GM18909 (cell line): ENCODE data around the gene SLC25A25.
"Not testable (repeated sequence)": the region's sequence is repeated elsewhere in the genome, so short reads cannot be mapped to it uniquely, and the experiment has no call there.

Source experiments
- ATAC-seq: cut with Tn5 transposase; IDR thresholded peaks from one replicate; pipeline ENCODE4 v1.9.1; 2021; ENCODE audit warnings: mild to moderate bottlenecking; ENCODE audit not compliant: unreplicated experiment, poor library complexity

Gene SLC25A25

GRCh38 chr9:128067645-128068385 is at the start of gene SLC25A25:
TSS of gene SLC25A25 (plus strand) at chr9:128068232. CDS start at chr9:128068320, 88 bp downstream.
- peak; percentile 73 for ATAC-seq

DNA sequence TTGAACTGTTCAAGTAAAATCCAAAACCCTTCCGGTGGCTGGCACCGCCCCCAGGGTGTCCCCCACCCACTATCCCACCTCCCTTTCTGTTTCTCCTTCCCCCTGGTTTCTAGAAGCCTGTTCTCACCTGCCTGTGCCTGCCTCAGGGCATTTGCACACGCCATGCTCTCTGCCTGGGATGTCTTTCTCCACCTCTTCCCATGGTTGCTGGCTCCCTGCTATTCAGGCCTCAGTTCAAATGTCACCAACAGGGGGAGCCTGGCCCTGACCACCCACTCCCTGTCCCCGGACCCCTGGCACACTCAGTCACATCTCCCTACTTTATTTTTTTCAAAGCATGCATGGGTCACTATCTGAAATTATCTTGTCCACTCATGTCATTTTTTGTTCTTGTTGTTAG is 47.3 kb upstream of the SLC25A25 start:
- ATAC-seq = no peak

DNA sequence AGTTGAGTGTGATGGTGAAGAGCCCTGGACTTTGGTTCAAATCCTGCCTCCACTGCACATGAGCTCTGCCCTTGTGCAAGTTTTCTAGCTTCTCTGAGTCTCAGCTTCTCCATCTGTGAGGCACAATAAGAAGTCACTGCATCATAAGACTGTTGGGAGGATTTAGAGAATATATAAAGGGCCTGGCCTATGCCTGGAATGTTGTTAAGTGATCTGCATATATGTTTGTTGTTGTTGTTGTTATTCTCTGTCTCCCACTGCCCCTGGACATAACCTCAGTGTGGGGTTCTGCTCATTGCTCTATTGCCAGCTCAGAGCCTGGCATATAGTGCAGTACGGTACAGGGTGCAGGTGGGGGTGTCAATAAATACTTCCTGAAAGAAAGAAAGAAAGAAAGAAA is 46.9 kb upstream of the SLC25A25 start:
- no peak for ATAC-seq

GRCh38 chr9:128022886-128023285 is 45.1 kb upstream of the SLC25A25 start:
- no peak for ATAC-seq

DNA sequence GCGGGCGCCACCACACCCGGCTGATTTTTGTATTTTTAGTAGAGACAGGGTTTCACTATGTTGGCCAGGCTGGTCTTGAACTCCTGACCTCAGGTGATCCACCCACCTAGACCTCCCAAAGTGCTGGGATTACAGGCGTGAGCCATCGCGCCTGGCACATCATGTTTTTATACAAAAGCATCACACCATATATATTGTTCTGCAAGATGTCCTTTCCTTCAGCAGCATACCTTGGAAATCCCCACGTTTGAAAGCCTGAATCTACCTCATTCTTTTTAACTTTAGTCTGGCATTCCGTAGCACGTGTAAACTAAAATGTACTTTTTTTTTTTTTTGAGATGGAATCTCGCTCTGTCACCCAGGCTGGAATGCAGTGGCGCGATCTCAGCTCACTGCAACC is 44.4 kb upstream of the SLC25A25 start:
- ATAC-seq = not testable (repeated sequence)

DNA sequence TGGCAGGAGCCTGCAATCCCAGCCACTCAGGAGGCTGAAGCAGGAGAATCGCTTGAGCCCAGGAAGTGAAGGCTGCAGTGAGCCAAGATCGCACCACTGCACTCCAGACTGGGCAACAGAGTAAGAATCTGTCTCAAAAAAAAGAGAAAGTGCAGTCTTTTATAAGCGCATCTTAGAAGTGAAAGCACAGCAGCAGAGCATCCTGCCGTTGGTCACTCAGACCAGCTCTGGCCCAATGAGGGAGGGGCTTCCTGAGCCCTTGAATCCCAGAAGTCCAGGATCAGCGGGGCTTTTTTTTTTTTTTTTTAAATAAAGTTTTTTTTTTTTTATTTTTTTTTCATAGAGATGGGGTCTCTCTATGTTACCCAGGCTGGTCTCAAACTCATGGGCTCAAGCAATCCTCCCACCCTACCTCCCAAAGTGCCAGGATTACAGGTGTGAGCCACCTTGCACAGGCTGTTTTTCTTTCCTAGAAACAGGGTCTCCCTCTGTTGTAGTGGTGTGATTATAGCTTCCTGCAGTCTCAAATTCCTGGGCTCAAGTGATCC is 43.2 kb upstream of the SLC25A25 start:
- no peak for ATAC-seq

DNA sequence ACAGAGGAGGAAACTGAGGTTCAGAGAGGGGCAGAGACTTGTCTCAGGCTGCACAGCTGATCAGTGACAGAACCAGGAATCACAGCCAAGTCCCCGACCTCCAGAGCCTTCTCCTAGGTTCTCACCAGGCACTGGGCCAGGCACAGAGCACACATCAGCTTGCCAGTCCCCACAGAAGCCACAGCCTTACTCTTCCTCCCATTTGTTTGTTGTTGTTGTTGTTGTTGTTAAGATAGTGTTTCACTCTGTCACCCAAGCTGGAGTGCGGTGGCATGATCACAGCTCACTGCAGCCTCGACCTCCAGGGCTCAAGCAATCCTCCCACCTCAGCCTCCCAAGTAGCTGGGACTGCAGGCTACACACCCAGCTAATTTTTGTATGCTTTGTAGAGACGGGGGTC is 42.3 kb upstream of the SLC25A25 start:
- no peak for ATAC-seq

GRCh38 chr9:128026255-128026772 is 41.7 kb upstream of the SLC25A25 start:
- ATAC-seq = no peak

DNA sequence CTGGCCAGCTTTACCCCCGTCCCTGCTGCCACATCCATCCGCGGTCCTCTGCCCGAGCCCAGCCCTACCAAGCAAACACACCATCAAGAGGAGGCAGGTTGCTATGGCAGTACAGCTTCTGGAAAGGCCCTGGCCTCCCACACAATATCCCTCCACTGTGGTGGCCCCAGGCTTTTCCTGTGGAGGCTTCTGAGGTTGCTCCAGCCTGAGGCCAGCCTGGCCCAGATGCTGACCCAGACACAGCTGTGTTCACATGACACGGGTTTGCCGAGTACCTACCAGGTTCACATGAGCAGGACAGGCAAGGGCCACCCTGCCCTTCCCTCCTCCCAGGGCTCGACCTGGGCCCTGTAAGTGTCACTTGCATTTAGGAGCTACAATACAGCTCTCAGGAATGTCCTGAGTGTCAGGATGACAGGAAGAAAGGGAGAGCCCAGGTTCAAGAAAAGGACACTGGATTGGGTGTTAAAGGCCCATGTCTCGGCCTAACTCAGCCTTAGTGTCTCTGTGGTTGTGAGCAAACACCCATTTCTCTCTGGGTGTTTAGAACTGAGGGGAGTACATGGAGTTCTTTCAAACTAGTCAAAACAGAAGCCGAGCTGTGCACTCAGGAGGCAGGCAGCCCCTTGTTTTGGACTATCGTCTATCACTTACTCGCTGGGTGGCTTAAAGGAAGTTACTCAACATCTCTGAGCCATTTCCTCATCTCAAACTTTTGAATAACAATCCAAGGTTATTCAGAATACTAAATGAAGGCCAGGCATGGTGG is 41.1 kb upstream of the SLC25A25 start:
- no peak for ATAC-seq

DNA sequence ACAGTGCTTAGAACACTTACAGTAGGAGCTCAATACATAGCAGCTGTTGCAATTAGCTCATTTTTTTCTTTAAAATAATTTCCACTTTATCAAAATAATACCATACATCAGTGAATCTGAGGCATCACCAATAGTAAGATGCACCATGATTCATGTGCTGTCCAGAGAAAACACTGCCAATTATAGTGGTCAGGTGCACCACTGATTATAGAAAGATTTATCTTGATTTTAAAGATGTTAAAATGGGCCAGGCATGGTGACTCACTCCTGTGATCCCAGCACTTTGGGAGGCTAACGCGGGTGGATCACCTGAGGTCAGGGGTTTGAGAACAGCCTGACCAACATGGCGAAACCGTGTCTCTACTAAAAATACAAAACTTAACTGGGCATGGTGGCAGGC is 40.3 kb upstream of the SLC25A25 start:
- no peak for ATAC-seq

- no peak for ATAC-seq
These were observed 34.4 kb upstream of the SLC25A25 start for GRCh38 chr9:128033609-128034008.

GRCh38 chr9:128034821-128035652 is 33.0 kb upstream of the SLC25A25 start:
- peak; percentile 58 for ATAC-seq

DNA sequence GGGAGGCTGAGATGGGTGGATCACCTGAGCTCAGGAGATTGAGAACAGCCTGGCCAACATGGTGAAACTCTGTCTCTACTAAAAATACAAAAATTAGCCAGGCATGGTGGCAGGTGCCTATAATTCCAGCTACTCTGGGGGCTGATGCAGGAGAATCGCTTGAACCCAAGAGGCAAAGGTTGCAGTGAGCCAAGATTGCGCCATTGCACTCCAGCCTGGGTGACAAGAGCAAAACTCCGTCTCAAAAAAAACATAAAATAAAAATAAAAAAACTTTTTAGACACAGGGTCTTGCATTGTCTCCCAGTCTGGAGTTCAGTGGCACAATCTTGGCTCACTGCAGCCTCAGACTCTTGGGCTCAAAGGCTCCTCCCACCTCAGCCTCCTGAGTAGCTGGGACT is 31.5 kb upstream of the SLC25A25 start:
- ATAC-seq = not testable (repeated sequence)

- ATAC-seq = not testable (repeated sequence)
These were observed 27.2 kb upstream of the SLC25A25 start for GRCh38 chr9:128040783-128041182.

DNA sequence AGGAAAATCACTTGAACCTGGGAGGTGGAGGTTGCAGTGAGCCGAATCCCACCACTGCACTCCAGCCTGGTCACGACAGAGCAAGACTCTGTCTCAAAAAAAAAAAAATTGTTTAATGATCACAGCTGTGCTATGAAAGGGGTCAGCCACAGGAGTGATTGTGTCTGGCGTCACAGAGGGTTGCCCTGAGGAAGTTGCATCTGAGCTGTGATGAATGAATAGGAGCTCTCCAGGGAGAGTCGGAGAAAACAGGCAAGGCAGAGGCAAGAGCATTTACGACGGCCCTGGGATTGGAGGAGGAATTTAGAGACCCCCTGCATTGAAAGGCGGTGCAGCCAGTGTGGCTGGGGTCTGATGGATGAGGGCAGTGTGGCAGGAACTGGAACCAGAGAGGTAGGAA is 26.0 kb upstream of the SLC25A25 start:
- ATAC-seq = no peak

DNA sequence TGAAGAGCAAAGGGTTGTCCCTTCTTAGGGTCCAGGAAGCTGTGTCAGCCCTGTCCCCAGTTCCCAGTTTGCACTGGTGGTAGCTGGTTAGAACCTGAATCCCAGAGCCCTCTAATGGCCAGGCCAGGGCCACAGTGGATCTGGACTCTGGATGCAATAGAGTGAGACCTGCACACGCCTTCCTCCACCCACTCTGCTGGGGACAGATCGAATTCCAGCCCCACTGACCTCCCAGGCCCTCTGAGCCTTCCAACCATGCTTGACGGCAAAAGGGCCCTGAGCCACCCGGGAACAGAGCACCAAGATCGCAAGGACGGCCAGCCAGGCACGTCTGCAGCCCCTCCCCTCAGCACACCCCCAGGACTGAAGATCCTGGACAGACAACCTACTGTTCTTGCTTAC is 24.6 kb upstream of the SLC25A25 start:
- ATAC-seq = no peak

DNA sequence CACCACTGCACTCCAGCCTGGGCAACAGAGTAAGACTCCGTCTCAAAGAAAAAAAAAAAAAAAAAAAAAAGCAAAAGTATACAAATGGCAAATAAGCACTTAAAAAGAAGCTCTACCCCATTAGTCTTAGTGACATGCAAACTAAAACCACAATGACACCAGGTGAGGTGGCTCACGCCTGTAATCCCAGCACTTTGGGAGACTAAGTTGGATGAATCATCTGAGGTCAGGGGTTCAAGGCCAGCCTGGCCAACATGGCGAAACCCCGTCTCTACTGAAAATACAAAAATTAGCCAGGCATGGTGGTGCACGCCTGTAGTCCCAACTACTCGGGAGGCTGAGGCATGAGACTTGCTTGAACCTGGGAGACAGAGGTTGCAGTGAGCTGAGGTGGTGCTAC is 22.6 kb upstream of the SLC25A25 start:
- ATAC-seq = not testable (repeated sequence)

DNA sequence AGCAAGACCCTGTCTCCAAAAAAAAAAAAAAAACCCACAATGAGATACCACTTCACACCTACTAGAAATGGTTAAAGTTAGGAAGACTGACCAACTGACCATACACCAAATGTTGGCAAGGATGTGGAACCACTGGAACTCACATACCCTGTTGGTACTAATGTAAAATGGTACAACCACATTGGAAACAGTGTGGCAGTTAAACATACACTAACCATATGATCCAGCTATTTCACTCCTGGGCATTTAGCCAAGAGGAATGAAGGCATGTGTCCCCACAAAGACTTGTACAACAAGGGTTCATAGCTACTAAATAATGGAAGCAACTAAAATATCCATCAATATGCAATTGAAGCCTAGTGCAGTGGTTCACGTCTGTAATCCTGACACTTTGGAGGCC is 22.2 kb upstream of the SLC25A25 start:
- no peak for ATAC-seq

DNA sequence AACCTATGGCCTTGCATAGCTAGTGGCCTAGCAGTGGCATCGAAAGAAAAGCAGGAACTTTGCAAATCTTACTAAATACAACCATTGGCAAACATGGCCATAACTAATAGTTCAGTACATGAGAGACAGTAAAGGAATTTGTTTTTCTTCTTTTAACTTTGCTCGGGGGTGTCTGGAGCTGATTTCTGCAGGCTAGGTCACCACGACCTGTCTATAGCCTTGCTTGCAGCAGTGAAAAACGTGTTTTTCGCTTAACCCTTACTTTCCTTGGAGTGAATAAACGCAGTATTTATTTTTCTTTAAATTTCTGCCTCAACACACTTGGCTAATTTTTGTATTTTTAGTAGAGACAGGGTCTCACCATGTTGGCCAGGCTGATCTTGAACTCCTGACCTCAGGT is 20.8 kb upstream of the SLC25A25 start:
- no peak for ATAC-seq

GRCh38 chr9:128048663-128049062 is 19.4 kb upstream of the SLC25A25 start:
- no peak for ATAC-seq
